Suppressor macrophage (primary cell): ENCODE data around the gene DTNBP1.
A peak's percentile ranks its signal among the peaks of the same experiment; 100 is the strongest.

Experiments used
- DNase-seq, 4 experiments: peaks; one replicate each; pipeline ENCODE4 v3.0.0-alpha.2; 2020 to 2022

Gene DTNBP1

DNA sequence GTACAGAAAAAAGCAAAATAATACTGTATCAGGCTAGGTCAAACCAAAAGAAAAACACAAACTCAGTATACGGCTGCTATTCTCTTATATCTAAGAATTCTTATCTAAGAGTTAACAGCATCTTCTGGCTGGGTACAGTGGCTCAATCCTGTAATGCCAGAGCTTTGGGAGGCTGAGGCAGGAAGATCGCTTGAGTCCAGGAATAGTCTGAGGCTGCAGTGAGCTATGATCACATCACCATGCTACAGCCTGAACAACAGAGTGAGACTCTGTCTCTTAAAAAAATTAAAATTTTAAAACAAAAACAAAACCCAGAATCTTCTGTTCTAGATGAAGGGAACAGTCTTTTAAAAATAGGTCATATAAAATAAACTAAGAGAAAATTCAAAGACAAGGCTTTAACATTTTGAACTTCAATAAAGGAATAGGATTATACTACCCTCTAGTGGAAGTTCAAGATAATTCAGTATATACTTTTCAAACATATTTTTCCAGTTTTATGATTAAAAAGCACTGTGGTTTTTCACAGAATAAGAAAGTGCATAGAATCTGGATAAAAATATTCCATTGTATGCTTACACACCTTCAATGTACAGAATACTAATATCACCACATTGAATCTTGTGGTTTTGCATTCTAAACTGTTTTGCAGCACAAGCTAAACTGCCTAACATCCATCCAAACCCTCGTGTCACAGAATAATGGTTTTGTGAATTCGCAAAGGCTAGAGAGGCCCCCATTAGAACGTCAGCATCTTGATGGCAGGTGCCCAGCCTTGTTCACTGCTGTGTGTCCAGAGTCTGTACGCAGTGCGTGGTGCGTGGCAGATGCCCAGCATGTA, 39.3 kb downstream of the DTNBP1 start:
- peak in 2 of 4 experiments; percentile 59 to 75 for DNase-seq

DNA sequence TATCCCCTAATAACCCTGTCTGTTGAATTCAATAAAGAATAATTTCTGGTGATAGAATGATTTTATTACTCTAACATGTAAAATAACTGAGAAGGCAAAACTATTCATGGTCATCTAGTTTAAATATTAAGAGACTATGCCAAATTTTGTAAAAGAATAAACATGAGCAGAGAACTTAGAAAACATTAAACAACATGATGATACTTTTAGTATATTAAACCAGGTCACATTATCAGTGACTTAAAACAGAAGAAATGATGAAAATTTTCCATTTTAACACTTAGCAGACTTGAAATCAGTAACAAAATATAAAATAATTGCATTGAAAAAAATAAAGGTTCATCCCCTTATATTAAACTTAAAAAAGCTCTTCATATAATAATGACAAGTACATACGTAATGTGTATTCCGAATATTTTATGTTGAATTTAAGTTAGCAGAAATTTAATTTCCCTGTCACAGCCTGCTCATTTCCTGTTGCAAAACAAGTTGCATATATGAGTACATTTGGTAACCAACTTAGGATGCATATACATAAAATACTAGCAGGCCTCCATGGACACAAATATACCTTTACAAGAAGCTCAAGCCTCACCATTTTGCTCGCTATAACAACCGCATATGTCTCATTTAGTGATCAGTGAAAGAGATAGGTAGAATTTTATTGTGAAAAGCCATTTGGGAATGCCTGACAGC, 40.6 kb downstream of the DTNBP1 start:
- DNase-seq: peak; percentile 30 to 75 (median 51)

DNA sequence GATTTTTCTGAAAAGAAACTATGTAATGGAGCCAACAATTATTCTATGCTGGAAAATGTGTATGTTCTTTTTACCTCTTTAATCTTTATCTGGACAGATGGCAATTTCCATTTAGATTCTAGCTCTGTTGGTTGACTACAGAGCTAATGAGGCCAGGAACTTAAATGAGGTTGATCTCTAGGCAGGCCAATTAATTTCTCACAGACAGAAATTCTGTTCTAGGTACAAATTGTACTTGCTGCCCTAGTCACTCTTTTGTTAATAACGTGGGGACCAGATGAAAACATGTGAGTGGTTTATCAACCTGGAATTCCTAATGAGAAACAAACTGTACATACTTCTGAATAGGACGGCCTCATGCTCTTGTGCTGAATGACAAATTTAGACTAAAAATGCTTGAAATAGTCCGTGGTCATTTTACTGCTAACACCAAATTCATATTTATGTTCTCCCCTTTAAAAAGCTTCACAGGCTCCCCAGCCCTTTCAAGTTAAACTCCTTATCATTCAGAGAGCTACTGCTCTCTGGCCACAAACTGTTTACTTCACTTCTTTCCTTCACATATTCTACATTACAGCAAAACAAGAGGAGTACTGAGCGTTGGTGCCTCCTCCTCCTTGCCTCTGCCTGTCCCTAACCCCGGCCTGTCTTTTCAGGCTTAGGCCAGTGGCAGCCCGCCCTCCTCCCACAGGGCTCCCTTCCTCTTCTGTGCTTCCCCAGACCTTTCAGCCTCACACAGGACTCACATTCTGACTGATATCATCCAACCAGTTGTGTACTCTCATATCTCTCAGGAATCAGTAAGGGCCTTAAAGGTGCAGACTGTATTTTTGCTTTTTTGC, 41.4 kb downstream of the DTNBP1 start:
- peak; percentile 87 to 94 (median 93) for DNase-seq

DNA sequence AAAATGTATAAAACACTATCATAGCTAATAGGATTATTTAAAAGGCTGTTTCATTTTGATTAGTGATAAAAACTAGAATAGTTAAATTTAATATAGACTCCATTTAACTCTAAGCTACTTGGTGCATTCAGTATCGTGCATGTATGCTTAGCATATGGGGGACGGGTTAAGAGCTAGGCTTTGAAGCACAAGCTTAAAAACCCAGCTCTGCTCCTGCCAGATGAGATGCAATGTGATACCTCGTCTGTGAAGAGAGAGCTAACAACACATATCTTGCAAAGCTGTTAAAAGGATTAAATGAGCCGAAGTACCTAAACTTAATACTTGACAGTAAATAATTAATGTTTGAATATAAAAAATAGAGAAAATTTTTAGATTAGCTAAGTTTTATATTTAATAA, 42.2 kb downstream of the DTNBP1 start:
- DNase-seq: no peak

DNA sequence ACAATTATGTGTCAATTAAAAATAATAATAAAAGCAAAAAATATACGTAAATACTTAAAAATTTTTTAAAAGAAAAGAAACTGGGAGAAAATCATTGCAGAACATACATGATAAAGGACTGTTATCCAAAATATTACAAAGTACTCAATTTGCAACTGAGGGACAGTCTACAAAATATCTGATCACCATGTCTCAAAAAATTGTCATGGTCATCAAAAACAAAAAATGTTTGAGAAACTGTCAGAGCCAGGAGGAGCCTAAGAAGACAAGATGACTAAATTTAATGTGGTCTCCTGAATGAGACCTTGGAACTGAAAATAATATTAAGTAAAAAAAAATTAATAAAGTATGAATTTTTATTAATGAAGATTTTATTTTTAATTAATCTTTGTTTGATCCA, 43.5 kb downstream of the DTNBP1 start:
- DNase-seq: no peak

DNA sequence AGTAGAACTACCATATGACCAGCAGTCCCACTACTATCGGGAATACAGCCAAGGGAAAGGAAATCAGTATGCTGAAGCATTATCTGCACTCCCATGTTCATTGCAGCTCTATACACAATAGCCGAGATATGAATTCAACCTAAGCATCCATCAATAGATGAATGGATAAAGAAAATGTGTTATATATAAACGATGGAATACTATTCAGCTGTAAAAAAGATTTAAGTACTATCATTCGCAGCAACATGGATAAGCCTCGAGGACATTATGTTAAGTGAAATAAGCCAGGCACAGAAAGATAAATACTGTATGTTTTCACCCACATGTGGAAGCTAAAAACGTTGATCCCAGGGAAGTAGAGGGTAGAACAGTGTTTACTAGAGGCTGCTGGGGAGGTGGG, 44.1 kb downstream of the DTNBP1 start:
- no peak for DNase-seq

DNA sequence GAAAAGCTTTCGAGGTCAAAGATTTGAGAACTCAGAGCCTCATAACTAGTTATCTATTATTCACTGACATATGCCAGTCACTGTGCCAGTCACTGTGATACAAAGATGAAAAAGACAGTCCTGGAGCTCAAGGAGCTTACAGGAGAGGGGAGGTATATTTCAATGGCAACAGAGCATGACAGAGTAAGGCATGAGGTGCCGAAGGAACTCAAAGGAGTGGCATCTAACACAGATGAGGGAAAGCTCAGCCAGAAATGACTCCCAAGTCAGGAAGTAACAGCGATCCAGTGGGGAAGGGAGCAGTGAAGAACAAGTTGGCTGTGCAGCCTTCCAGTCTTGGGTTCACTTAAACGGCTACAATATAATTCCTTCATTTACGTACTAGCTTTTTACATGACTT, 46.6 kb downstream of the DTNBP1 start:
- DNase-seq: no peak

DNA sequence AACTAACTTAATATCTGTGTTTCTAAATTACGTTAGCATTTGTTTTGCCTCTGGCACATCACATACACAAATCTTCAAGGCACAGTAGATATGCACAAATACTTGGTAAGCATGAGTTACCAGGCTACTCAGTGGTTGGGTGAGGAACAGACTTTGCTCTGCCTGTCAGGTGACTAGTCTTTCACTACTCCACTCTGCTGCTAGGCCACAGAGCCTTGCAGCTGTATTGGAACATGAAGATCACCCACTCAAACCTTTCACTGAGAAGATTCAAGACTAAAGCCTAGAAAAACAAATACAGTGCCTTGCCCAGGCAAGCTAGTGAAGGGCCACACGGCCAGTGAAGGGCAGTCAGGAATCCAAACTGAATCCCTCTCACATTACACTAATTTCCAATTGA, 47.0 kb downstream of the DTNBP1 start:
- peak; percentile 43 to 75 (median 72) for DNase-seq

DNA sequence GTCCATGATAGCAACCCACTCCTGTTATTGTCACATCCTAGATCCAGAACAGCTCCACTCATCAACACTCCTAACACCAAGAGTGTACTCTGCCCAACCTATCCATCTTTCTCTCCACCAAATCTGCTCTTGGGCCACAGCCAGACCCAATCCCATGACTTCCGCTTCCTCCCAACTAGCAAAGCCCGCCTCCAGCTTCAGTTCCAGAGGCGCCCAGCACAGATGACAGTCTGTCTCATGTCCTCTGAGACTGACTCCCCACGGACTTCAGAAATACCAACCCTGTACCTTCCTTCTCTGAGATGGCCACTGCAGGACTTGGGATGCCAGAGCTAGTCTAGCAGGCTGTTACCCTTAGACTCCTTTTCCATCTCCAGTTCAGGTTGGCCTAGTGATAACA, 48.6 kb downstream of the DTNBP1 start:
- peak; percentile 69 to 86 (median 81) for DNase-seq

DNA sequence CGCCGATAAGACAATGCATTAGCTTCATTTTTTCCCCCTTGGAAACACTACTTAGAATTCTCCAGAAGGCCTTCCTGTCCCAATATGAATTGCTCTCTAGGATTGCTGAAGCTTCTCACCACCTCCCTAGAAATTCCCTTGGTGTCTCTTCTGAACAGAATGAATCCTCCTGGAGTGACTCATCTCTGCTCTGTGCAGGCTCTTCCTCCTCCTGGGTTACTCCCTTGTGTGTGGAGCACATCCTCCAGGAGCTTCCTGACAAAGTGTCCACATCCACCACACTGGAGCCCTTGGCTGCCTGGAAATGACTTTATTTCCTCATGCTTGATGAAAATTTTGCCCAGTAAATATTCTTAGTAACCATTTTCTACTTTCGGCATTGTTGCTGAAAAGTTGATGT, 54.4 kb downstream of the DTNBP1 start:
- DNase-seq: peak; percentile 50 to 75 (median 62)

DNA sequence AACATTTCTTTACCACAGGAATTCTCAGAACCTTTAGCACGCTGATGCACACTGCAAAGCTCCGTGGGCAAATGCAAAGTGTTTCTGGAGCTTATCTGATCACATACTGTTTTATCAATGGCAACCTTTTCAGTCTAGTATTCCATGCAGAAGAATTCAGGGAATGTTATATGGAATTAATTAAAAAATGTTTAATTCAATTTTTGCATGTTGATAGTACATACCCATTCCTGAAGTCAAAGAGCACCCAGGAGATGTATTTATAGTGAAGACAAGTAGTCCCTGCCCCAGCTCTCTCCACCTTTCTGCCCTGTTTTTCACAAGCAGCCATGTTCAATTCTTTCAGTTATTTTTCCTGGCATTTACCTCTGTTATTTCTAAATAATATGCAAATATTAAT, 55.2 kb downstream of the DTNBP1 start:
- no peak for DNase-seq

DNA sequence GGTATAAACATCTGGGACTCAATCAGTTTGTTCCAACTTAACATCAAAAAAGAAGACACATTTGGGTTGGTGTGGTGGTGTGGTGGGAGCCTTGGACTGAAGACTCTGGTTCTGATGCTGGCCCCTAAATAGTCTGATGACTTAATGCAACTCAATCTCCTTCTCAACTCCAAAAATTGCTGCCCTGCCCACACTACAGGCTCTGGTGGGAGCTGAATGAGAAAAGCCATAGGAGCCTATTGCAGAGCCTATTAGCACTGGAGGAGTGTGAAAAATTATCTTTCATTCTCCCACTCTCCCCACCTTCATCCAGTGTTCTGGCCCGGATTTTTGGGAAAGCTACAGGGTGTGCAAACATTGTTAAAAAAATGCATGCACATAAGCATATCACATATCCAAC, 56.5 kb downstream of the DTNBP1 start:
- DNase-seq: no peak

DNA sequence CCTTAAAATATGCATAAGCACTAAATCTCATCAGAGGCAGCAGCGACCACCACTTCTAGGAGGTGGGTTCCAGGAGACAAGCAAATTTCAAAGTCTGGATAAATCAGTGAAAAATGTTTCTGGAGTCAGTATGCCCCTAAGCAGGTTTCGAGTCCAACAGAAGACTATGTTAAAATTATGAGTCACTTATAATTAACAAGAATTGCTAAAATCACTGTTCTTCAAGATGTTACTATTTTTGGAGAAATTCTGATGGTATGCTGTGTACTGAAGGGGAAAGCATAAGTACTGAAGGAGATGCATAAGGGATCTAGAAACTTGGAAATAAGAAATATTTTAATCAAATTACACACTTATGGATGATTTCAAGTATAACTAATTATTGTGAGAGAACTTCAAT, 58.0 kb downstream of the DTNBP1 start:
- DNase-seq: no peak

DNA sequence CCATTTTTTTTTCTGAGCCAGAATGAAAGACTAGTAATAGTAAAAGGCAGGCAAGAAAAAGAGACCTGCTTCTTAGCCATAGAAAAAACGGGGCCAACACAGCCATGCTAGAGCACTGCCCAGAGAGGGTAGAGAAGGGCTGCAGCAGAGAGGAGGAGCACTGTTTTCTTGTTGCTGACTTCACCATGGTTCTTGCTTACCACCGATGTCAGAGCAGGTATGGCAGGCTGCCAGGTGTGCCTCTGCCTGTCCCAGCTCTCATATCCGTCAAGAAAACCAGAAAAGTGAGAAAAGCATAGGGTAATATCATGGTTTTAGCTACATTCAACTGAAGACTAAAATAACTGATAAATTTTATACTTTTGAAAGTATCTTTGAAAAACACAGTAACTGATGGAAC, 60.7 kb downstream of the DTNBP1 start:
- no peak for DNase-seq

DNA sequence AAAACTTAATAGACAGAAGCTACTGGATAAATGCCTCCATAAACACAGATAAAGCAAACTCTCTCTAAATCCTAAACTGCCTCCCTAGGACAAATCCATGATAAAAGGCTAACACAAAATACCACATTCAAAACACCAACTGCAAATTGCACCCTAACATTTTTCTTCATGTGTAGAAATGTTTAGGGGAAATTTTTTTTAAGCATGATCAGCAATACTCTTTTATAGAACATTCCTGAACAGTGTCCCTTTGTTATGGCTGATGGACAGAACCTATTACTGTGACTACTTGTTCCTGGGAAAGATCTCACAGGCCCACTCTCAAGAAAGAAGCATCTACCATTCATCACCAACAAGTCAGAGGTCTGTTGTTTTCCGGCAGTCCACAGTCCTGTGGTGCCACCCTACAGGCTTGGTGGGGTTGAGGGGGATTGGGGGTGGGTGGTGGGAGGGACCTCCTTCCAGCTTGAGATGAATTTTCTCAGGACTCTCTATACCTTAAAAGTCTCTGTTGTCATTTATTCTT, 64.5 kb downstream of the DTNBP1 start:
- DNase-seq: no peak

DNA sequence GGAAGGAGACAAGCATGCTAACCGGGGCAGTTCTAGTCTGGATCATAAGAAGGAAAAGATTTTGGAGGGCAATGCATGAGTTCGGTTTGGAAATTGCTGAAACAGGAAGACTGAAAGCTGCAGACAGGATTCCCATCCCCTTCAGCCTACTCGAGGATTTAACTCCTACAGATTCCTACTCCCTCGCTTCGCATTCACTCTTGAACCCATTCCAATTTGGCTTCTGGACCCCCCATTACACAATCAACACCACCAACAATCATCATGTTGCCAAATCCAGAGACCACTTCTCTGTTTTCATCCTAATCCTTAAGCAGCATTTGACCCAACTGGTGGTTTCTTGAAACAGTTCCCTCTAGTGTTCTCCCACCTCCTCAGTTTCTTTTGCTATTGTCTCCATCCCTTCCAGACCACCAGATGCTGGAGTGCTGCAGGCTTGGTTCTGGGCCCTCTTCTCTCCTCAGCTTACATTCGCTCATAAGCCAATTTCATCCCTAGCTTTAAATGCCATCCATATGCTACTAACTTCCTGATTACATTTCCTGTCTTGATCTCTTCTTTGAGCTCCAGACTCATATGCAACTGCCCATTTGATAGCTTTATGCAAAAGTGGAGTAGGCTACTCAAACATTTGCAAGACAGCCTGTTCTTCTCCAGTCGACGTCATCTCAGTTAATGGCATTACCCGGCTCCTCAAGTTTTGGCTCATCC, 66.5 kb downstream of the DTNBP1 start:
- DNase-seq: peak; percentile 32 to 63 (median 56)

DNA sequence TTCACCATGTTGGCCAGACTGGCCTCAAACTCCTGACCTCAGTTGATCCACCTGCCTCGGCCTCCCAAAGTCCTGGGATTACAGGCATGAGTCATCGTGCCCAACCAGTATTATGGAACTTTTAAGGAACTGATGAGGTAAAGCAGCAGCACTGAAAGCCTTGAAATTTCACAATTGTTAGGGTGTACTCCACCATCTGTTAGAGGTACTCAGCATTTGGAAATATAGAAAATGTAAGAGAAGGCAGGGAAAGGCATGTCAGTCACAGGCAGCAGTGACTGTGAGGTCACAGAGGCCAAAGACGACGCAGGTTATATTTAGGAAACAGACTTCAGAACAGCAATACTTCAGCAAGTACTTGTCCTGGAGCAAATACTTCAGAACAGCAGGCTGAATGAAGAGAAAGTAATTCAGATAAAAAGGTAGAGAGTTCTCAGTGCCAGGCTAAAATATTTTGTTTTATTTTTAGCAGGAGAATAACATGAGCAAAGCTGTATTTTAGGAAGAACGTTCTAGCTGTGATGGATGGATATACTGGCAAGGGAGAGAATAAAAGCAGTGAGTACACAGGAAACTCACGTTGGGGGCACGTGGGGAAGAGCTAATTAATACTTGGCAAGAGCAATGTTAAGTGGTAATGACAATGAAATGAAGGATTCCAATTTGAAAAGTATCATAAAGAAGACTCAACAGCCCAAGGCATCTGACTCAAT, 67.2 kb downstream of the DTNBP1 start:
- peak; percentile 55 to 83 (median 66) for DNase-seq

DNA sequence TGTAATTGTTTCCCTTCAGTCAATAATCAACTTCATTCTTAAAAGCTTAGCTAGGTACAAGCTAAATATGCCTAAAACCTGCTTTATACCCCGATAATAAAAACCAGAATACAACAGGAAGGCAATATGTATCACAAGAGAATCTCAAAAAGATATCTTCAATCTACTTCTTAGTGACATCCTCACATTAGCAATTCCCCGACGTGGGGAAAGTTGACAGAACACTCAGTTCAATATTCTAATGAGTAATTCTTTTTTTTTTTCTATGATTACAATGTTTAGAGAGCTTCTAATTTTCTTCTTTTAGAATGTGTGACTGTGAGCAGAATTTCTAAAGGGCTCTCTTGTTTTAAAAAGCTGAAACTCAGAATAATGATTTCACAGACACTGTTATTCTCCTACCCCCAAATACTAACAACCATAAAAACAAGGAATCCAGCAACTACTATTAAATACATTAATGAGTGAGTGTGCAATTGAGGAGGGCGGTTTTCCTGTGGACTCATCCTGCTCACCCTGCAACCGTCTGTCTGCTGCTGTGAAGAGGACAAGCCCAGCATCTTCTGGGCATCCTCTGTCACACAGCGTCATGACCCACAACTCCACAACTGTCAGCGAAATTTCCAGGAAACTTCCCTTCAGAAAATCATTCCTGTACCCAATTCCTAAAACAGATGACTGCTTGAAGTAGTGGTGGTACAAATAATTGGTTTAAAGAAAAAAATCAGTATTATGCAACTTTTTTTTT, 68.1 kb downstream of the DTNBP1 start:
- peak in 2 of 4 experiments; percentile 21 to 30 for DNase-seq

DNA sequence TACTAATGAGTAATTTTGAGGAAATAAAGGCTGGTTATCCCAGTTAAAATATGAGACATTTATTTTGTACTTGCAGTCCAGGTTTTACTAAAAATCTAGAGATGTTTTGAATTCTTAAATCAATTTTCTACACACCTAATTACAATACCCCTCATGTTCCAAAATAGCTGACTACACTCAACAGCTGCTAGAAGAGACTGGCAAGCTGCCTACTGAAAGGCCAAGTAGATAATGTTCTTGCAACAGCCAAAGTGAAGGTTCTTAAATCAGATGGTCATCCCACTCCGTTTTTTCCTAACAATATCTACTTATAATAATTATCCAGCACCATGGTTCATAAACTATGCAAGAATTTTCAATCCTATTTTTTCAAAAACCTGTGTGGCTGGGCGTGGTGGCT, 69.0 kb downstream of the DTNBP1 start:
- DNase-seq: no peak

DNA sequence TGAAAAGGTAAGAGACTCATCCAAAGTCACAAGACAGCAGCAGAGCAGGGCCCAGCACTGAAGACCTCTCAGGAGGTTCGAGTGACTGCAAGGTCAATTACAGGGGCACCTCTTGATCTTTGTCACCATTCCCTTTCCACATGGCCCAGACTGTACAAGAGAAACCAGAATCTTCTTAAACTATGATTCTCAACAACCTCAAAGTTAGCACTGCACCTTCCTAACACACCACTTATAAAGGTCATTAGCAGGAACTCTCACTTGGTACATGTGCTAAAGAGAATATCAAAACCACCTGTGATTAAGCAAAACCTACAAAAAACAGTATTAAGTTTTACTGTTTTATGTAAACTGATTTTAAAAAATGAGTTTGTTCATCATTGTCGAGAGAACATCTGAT, 70.2 kb downstream of the DTNBP1 start:
- no peak for DNase-seq
